SK-N-SH treated with all-trans-retinoic acid at 6 μM for 48 hours (cell line): ENCODE measurements around the gene RGS13.

ENCODE experiments used
- ATAC-seq: fragments of 200-7000 bp; cut with Tn5 transposase; 3 replicates; pipeline ENCODE4 v1.9.1; 2020; ENCODE audit warnings: mild to moderate bottlenecking, moderate library complexity
- ARNTL ChIP-seq: fragments of 450-650 bp; formaldehyde crosslinking; IDR thresholded peaks from 2 replicates; pipeline ENCODE4 v1.5.0; 2020; ENCODE audit warnings: low read depth, mild to moderate bottlenecking, moderate library complexity, borderline replicate concordance
- BACH2 ChIP-seq: fragments of 250-450 bp; sonication (Bioruptor Pico); IDR thresholded peaks from 2 replicates; pipeline ENCODE4 v1.9.0; 2021; ENCODE audit warnings: mild to moderate bottlenecking, borderline replicate concordance
- ESRRG ChIP-seq: fragments of 250-450 bp; sonication (Bioruptor Pico); IDR thresholded peaks from 2 replicates; pipeline ENCODE4 v1.6.1; 2021; ENCODE audit warnings: mild to moderate bottlenecking
- ISL1 ChIP-seq: fragments of 250-450 bp; sonication (Bioruptor Pico); IDR thresholded peaks from 2 replicates; pipeline ENCODE4 v2.1.2; 2022; ENCODE audit warnings: mild to moderate bottlenecking, moderate library complexity
- OSR1 ChIP-seq: fragments of 250-450 bp; sonication (Bioruptor Pico); IDR thresholded peaks from 2 replicates; pipeline ENCODE4 v1.8.0; 2022; ENCODE audit warnings: moderate library complexity, mild to moderate bottlenecking, inconsistent platforms
- PPARA ChIP-seq: fragments of 250-450 bp; sonication (Bioruptor Pico); IDR thresholded peaks from 2 replicates; pipeline ENCODE4 v1.5.0; 2020; ENCODE audit warnings: mild to moderate bottlenecking, borderline replicate concordance
- TCF4 ChIP-seq: fragments of 250-450 bp; sonication (Bioruptor Pico); IDR thresholded peaks from 2 replicates; pipeline ENCODE4 v1.8.0; 2021; ENCODE audit warnings: mild to moderate bottlenecking, moderate library complexity, borderline replicate concordance
- ZC3H10 ChIP-seq: fragments of 250-450 bp; sonication (Bioruptor Pico); IDR thresholded peaks from 2 replicates; pipeline ENCODE4 v1.5.1; 2021; ENCODE audit warnings: mild to moderate bottlenecking, moderate library complexity
- ZFP3 ChIP-seq: fragments of 250-450 bp; sonication (Bioruptor Pico); IDR thresholded peaks from 2 replicates; pipeline ENCODE4 v1.5.0; 2020; ENCODE audit warnings: mild to moderate bottlenecking, moderate library complexity
- ZFP30 ChIP-seq: fragments of 450-650 bp; formaldehyde crosslinking; IDR thresholded peaks from 2 replicates; pipeline ENCODE4 v1.5.0; 2022; ENCODE audit warnings: mild to moderate bottlenecking, moderate library complexity
- ZNF565 ChIP-seq: fragments of 450-650 bp; formaldehyde crosslinking; conservative IDR thresholded peaks from 2 replicates; pipeline ENCODE4 v1.5.0; 2020; ENCODE audit warnings: low read depth, mild to moderate bottlenecking, moderate library complexity
- ZNF70 ChIP-seq: fragments of 450-650 bp; formaldehyde crosslinking; IDR thresholded peaks from 2 replicates; pipeline ENCODE4 v1.5.0; 2020; ENCODE audit warnings: mild to moderate bottlenecking, moderate library complexity
- ZNF8 ChIP-seq: fragments of 450-650 bp; formaldehyde crosslinking; IDR thresholded peaks from 2 replicates; pipeline ENCODE4 v1.5.0; 2020; ENCODE audit warnings: mild to moderate bottlenecking, moderate library complexity
- TF ChIP-seq, protein P1 (sequence below): fragments of 250-450 bp; sonication (Bioruptor Pico); IDR thresholded peaks from 2 replicates; pipeline ENCODE4 v1.5.0; 2020; ENCODE audit warnings: mild to moderate bottlenecking, moderate library complexity
- TF ChIP-seq, protein P2 (sequence below): fragments of 250-450 bp; sonication (Bioruptor Pico); IDR thresholded peaks from 2 replicates; pipeline ENCODE4 v1.5.1; 2021; ENCODE audit warnings: mild to moderate bottlenecking, moderate library complexity
- TF ChIP-seq, protein P3 (sequence below): fragments of 250-450 bp; sonication (Bioruptor Pico); IDR thresholded peaks from 2 replicates; pipeline ENCODE4 v1.8.0; 2021; ENCODE audit warnings: low read depth, mild to moderate bottlenecking, moderate library complexity, borderline replicate concordance
- TF ChIP-seq, protein P4 (sequence below): fragments of 250-450 bp; sonication (Bioruptor Pico); IDR thresholded peaks from 2 replicates; pipeline ENCODE4 v1.5.1; 2020; ENCODE audit warnings: low read depth, mild to moderate bottlenecking, moderate library complexity

The RGS13 gene

DNA sequence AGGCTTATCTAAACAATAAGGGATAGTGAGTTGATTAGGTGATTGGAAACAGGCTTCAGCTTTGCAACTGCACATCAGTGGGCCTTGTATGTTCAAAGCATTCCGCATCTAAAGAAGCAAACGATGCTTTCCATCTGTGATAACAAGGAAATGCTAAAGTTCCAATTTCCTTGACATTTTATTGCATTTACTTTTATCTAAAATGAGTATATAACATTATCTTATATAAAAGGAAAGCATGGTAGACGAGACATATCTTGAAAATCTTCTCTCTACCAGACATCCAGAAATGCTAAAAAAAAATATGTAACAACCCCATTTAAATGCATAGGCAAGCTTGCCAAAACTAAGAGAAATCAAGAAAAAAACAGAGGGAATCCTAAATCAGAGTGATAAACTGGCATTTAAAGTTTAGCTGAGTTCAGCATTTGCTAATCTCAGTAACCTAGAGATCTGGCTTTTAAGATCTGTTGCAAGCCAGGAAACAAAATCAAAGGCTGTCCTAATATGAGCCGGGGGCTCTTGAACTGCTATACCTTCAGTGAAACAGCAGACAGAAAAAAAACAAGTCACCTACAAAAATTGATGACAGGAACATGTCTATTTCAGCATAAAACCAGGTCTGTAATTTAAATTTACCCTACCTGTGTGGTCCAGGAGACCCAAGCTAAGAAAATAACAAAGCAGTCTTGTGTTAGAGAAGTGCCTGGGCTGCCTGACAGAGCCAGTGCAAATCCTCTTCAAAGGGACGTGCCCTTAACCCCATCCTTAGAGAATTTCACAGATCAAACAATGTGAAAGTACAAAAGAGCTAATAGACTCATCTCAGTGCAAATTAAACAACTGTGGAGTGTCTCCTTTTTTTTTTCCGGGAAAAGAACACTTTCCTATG lies 3.1 kb upstream of the RGS13 start:
- peak; percentile 46 for ATAC-seq
- TF ChIP-seq TCF4 (CRISPR knock-in tag) (peak; percentile 98), ZC3H10 (CRISPR knock-in tag) (no peak)
- TF ChIP-seq, protein P1, sequence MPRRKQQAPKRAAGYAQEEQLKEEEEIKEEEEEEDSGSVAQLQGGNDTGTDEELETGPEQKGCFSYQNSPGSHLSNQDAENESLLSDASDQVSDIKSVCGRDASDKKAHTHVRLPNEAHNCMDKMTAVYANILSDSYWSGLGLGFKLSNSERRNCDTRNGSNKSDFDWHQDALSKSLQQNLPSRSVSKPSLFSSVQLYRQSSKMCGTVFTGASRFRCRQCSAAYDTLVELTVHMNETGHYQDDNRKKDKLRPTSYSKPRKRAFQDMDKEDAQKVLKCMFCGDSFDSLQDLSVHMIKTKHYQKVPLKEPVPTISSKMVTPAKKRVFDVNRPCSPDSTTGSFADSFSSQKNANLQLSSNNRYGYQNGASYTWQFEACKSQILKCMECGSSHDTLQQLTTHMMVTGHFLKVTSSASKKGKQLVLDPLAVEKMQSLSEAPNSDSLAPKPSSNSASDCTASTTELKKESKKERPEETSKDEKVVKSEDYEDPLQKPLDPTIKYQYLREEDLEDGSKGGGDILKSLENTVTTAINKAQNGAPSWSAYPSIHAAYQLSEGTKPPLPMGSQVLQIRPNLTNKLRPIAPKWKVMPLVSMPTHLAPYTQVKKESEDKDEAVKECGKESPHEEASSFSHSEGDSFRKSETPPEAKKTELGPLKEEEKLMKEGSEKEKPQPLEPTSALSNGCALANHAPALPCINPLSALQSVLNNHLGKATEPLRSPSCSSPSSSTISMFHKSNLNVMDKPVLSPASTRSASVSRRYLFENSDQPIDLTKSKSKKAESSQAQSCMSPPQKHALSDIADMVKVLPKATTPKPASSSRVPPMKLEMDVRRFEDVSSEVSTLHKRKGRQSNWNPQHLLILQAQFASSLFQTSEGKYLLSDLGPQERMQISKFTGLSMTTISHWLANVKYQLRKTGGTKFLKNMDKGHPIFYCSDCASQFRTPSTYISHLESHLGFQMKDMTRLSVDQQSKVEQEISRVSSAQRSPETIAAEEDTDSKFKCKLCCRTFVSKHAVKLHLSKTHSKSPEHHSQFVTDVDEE (CRISPR knock-in tag), result peak; percentile 94; the same call in 1 of the 2 replicates
- TF ChIP-seq, all 23 proteins: peak for 2

DNA sequence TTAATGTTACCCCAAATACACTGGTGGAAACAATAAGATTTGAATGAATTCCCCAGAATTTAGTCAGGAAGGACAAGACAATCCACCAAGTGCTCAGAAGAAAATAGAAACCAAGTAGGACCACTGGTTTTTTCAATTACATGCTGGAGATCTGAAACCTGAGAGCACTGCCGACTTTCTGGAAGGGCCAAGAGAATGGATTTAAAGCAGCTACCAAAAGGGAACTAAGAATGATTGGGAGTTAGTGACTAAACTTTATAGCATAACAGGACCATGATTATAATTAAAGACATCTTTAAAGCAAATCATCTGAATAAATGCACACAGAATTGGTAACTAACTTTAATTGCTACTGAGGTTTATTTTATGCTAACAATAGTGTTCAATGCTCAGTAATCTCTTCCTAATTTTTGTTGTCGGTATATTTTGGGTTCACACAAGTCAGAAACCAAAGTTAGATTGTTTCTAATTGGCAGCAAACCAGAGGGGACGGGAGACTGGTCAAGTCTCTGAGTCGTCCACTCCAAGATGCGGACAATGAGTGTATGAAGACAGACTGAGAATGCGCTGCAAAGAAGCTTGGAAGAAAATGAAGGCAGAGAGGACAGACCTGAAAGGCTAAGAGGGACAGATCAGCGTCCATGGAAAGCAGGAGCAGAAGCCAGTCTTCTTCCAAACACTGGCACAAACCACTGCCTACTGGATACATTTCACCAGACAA lies 2.3 kb upstream of the RGS13 start:
- TF ChIP-seq PPARA (CRISPR knock-in tag) (no peak), BACH2 (CRISPR knock-in tag) (no peak), ZNF8 (CRISPR knock-in tag) (no peak), TCF4 (CRISPR knock-in tag) (no peak)
- TF ChIP-seq, protein P2, sequence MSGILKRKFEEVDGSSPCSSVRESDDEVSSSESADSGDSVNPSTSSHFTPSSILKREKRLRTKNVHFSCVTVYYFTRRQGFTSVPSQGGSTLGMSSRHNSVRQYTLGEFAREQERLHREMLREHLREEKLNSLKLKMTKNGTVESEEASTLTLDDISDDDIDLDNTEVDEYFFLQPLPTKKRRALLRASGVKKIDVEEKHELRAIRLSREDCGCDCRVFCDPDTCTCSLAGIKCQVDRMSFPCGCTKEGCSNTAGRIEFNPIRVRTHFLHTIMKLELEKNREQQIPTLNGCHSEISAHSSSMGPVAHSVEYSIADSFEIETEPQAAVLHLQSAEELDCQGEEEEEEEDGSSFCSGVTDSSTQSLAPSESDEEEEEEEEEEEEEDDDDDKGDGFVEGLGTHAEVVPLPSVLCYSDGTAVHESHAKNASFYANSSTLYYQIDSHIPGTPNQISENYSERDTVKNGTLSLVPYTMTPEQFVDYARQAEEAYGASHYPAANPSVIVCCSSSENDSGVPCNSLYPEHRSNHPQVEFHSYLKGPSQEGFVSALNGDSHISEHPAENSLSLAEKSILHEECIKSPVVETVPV (CRISPR knock-in tag), result no peak
- TF ChIP-seq, protein P3, sequence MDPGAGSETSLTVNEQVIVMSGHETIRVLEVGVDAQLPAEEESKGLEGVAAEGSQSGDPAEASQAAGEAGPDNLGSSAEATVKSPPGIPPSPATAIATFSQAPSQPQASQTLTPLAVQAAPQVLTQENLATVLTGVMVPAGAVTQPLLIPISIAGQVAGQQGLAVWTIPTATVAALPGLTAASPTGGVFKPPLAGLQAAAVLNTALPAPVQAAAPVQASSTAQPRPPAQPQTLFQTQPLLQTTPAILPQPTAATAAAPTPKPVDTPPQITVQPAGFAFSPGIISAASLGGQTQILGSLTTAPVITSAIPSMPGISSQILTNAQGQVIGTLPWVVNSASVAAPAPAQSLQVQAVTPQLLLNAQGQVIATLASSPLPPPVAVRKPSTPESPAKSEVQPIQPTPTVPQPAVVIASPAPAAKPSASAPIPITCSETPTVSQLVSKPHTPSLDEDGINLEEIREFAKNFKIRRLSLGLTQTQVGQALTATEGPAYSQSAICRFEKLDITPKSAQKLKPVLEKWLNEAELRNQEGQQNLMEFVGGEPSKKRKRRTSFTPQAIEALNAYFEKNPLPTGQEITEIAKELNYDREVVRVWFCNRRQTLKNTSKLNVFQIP (CRISPR knock-in tag), result no peak
- peak; percentile 60 for ATAC-seq

DNA sequence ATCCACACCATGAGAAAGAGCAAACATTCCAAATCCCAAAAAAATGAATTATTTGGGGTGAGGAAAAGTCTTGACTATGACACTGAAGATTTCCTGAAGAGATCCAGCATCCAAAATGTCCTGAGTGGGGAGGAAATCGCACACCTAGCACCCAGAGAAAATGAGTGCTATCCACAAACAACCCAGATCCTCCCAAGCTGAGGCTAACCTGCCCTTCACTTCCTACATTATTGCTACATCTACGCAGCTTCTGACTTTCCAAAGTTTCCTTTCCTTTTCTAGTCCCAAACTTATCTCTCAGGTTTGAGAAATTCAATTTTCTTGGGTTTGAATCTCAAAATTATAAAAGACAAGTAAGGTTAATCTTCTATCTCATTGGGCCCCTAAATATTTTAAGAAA lies 906 bp upstream of the RGS13 start:
- no peak for ATAC-seq
- no peak for TF ChIP-seq PPARA (CRISPR knock-in tag)
- TF ChIP-seq ISL1 (CRISPR knock-in tag), result no peak
- TF ChIP-seq ZNF565 (CRISPR knock-in tag), result no peak
- TF ChIP-seq OSR1, result no peak
- no peak for TF ChIP-seq ZNF8 (CRISPR knock-in tag)
- TF ChIP-seq, protein P1 (CRISPR knock-in tag), result no peak
- no peak for TF ChIP-seq ZNF70 (CRISPR knock-in tag)
- TF ChIP-seq ZFP3 (CRISPR knock-in tag), result no peak
- no peak for TF ChIP-seq ESRRG
- no peak for TF ChIP-seq ARNTL (CRISPR knock-in tag)
- TF ChIP-seq ZFP30 (CRISPR knock-in tag), result no peak
- TF ChIP-seq, protein P4, sequence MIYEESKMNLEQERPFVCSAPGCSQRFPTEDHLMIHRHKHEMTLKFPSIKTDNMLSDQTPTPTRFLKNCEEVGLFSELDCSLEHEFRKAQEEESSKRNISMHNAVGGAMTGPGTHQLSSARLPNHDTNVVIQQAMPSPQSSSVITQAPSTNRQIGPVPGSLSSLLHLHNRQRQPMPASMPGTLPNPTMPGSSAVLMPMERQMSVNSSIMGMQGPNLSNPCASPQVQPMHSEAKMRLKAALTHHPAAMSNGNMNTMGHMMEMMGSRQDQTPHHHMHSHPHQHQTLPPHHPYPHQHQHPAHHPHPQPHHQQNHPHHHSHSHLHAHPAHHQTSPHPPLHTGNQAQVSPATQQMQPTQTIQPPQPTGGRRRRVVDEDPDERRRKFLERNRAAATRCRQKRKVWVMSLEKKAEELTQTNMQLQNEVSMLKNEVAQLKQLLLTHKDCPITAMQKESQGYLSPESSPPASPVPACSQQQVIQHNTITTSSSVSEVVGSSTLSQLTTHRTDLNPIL (CRISPR knock-in tag), result no peak
